EH (cell line): Measurements from ENCODE around the gene DISP3.

Source experiments
- DNase-seq: peaks from one replicate; pipeline ENCODE4 v3.0.0-alpha.2; 2015; ENCODE audit warnings: low read depth

The DISP3 gene

GRCh38 chr1:11528611-11529261 is 49.8 kb downstream of the DISP3 start:
- no peak for DNase-seq

- no peak for DNase-seq
These were observed 50.4 kb downstream of the DISP3 start for GRCh38 chr1:11529330-11529729.

- no peak for DNase-seq
These were observed 51.1 kb downstream of the DISP3 start for GRCh38 chr1:11529763-11530730.

GRCh38 chr1:11530731-11531311 is 51.9 kb downstream of the DISP3 start:
- DNase-seq = no peak

- DNase-seq = no peak
These were observed 52.4 kb downstream of the DISP3 start for GRCh38 chr1:11531314-11531870.

- DNase-seq = no peak
These were observed 53.0 kb downstream of the DISP3 start for GRCh38 chr1:11531943-11532342.

GRCh38 chr1:11533790-11534787 is 55.1 kb downstream of the DISP3 start:
- no peak for DNase-seq

- no peak for DNase-seq
These were observed 55.9 kb downstream of the DISP3 start for GRCh38 chr1:11534846-11535245.

- no peak for DNase-seq
These were observed 56.4 kb downstream of the DISP3 start for GRCh38 chr1:11535316-11535715.

- no peak for DNase-seq
These were observed 57.0 kb downstream of the DISP3 start for GRCh38 chr1:11535761-11536572.

- DNase-seq = no peak
These were observed 57.8 kb downstream of the DISP3 start for GRCh38 chr1:11536573-11537379.

GRCh38 chr1:11537380-11537764 is 58.4 kb downstream of the DISP3 start:
- no peak for DNase-seq

- no peak for DNase-seq
These were observed 59.1 kb downstream of the DISP3 start for GRCh38 chr1:11537854-11538591.

GRCh38 chr1:11538886-11539285 is 59.9 kb downstream of the DISP3 start:
- DNase-seq = no peak

- DNase-seq = no peak
These were observed 61.2 kb downstream of the DISP3 start for GRCh38 chr1:11539850-11540772.

- no peak for DNase-seq
These were observed 61.8 kb downstream of the DISP3 start for GRCh38 chr1:11540773-11541160.

- no peak for DNase-seq
These were observed 62.3 kb downstream of the DISP3 start for GRCh38 chr1:11541236-11541635.

GRCh38 chr1:11541956-11542355 is 63.0 kb downstream of the DISP3 start:
- DNase-seq = no peak
